Measurements from ENCODE around the gene ASIP.

DNA sequence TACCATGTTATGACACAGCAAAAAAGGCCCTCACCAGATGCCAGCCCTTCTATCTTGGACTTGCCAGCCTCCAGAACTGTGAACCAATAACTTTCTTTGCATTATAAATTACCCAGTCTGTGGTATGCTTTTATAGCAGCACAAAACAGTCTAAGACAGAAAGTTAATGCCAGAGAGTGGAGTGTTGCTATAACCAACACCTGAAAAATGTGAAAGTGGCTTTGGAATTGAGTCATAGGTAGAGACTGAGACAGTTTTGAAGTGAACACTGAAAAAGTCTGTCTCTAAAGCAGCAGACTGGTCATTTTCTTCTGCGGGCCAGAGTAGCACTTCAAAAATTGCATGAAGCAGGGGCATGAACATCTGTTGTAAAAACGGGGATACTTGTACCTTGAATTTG, 28.0 kb upstream of the ASIP start:
- TF ChIP-seq CTCF (conservative IDR thresholded peaks at IDR 0.05; ENCODE audit: low read depth, low read length) (no peak), EZH2 (IDR thresholded peaks at IDR 0.05; ENCODE audit: borderline replicate concordance, low read depth, low read length, poor library complexity, severe bottlenecking) (no peak)

Measured in A673 (cell line).